ENCODE measurements around the gene FGFBP3. TPM values are rescaled to one million over a fixed set of nuclear protein-coding genes. Genes with fewer than 3 reads are reported as not detected.
A peak's percentile ranks its signal among the peaks of the same experiment; 100 is the strongest.
"Not testable (repeated sequence)": the region's sequence is repeated elsewhere in the genome, so short reads cannot be mapped to it uniquely, and the experiment has no call there.

FGFBP3 gene
- total and polyA plus RNA-seq, 7 experiments from 2014 or later = 1.1 to 7.7 (median 2.1) TPM

GRCh38 chr10:91907914-91908336 is 1.4 kb downstream of the FGFBP3 start:
- Mint-ChIP-seq H3K4me1 (peaks cover 18 to 34% (median 26%) of the 10 kb centered on the region in 7 donors), H3K9me3 (peaks cover 0 to 2% (median 0%) of the 10 kb centered on the region in 11 donors), H3K27ac (peak overlapping the region; percentile 65 to 92 (median 80)), H3K4me3 (peak overlapping the region; percentile 80 to 93 (median 87)), H3K27me3 (peaks cover 0 to 7% (median 0%) of the 10 kb centered on the region in 5 donors), H3K36me3 (peaks cover 0 to 4% (median 0%) of the 10 kb centered on the region in 5 donors)
- CTCF ChIA-PET = interaction anchor here (1.1 to 2.0 kb wide), 7 partner anchors 14 to 149 kb away, joined by 3 to 10 read pairs (median 6); partner anchors contain the start of genes BTAF1 and TNKS2
- no peaks in the 10 kb centered on the region for H3K36me3 ChIP-seq (ENCODE audit: control insufficient read depth in 2 of 3, insufficient read depth in 3 of 3, low read length in 3 of 3)
- POLR2A ChIA-PET = interaction anchor here (0.7 to 3.1 kb wide), 11 partner anchors 8 to 745 kb away, joined by 3 to 61 read pairs (median 4); partner anchors contain the start of genes BTAF1 and TNKS2
- H3K27ac ChIP-seq (ENCODE audit: low read depth, low read length) = peak overlapping the region; percentile 65
- no peaks in the 10 kb centered on the region for H3K9me3 ChIP-seq (ENCODE audit: control insufficient read depth in 2 of 3, low read length in 3 of 3)
- H3K4me3 ChIP-seq (ENCODE audit: low read length) = peak overlapping the region; percentile 77
- intact Hi-C loops (cut with micrococcal nuclease) = loop anchor here (1.0 to 5.0 kb wide), 13 partner anchors 15 to 1036 kb away; partner anchors contain the start of genes BTAF1 (in 2 of the 2), CPEB3 (in 1 of the 2), EXOC6 (in 1 of the 2) and HECTD2 (in 1 of the 2)
- H3K4me1 ChIP-seq (ENCODE audit: control insufficient read depth in 2 of 2, insufficient read depth in 2 of 2, low read length in 2 of 2) = peaks cover 0 to 10% of the 10 kb centered on the region in 2 donors
- no peak for ATAC-seq
- H3K27me3 ChIP-seq (ENCODE audit: control insufficient read depth in 2 of 2, insufficient read depth in 2 of 2, low read length in 2 of 2) = no peaks in the 10 kb centered on the region
- DNase-seq = no peak

GRCh38 chr10:91907033-91907594 is 2.2 kb downstream of the FGFBP3 start:
- Mint-ChIP-seq H3K27ac (peak overlapping the region in 8 of 9 donors; percentile 26 to 92 (median 69)), H3K4me1 (peaks cover 20 to 37% (median 28%) of the 10 kb centered on the region in 7 donors), H3K4me3 (peak overlapping the region; percentile 80 to 93 (median 87)), H3K36me3 (peaks cover 0 to 5% (median 0%) of the 10 kb centered on the region in 5 donors), H3K27me3 (peaks cover 0 to 3% (median 0%) of the 10 kb centered on the region in 5 donors), H3K9me3 (peaks cover 0 to 2% (median 0%) of the 10 kb centered on the region in 11 donors)
- Histone ChIP-seq H3K36me3 (ENCODE audit: control insufficient read depth in 2 of 3, insufficient read depth in 3 of 3, low read length in 3 of 3) (no peaks in the 10 kb centered on the region), H3K9me3 (ENCODE audit: control insufficient read depth in 2 of 3, low read length in 3 of 3) (no peaks in the 10 kb centered on the region), H3K4me1 (ENCODE audit: control insufficient read depth in 2 of 2, insufficient read depth in 2 of 2, low read length in 2 of 2) (peaks cover 0 to 16% of the 10 kb centered on the region in 2 donors), H3K27ac (ENCODE audit: low read depth, low read length) (peak overlapping the region; percentile 65), H3K27me3 (ENCODE audit: control insufficient read depth in 2 of 2, insufficient read depth in 2 of 2, low read length in 2 of 2) (no peaks in the 10 kb centered on the region), H3K4me3 (ENCODE audit: low read length) (peak overlapping the region; percentile 77)
- POLR2A ChIA-PET = interaction anchor here (0.6 to 3.1 kb wide), 4 partner anchors 14 to 149 kb away, joined by 4 to 61 read pairs (median 18); partner anchors contain the start of genes BTAF1 and TNKS2
- CTCF ChIA-PET = interaction anchor here (1.1 to 1.2 kb wide), 2 partner anchors 15 to 109 kb away, joined by 3 read pairs; partner anchors contain the start of gene TNKS2
- intact Hi-C loops (cut with micrococcal nuclease) = loop anchor here (5.0 kb wide), 6 partner anchors 385 to 1035 kb away; partner anchors contain the start of genes CPEB3 (in 1 of the 2), EXOC6 (in 1 of the 2), KIF11 (in 1 of the 2) and MARCHF5 (in 1 of the 2)
- DNase-seq (no peak), ATAC-seq (no peak)

- peaks cover 0 to 7% (median 2%) of the 10 kb centered on the region in 5 donors for H3K27me3 Mint-ChIP-seq
- no peaks in the 10 kb centered on the region for H3K27me3 ChIP-seq (ENCODE audit: control insufficient read depth in 2 of 2, insufficient read depth in 2 of 2, low read length in 2 of 2)
- DNase-seq (peak in 1 of 9 donors; percentile 15), ATAC-seq (peak; percentile 98)
- peaks cover 7 to 28% (median 12%) of the 10 kb centered on the region in 7 donors for H3K4me1 Mint-ChIP-seq
- H3K9me3 Mint-ChIP-seq = peaks cover 0 to 10% (median 0%) of the 10 kb centered on the region in 11 donors
- H3K36me3 Mint-ChIP-seq = peaks cover 0 to 5% (median 0%) of the 10 kb centered on the region in 5 donors
- no peak overlapping the region for H3K27ac ChIP-seq (ENCODE audit: low read depth, low read length)
- intact Hi-C loops (cut with micrococcal nuclease) = loop anchor here in 1 of 2 donors (1.0 kb wide), 1 partner anchor 15 kb away; no protein-coding TSS in a partner anchor
- no peak overlapping the region for H3K4me3 ChIP-seq (ENCODE audit: low read length)
- ChIA-PET POLR2A (no interaction called here), CTCF (no interaction called here)
- no peaks in the 10 kb centered on the region for H3K36me3 ChIP-seq (ENCODE audit: control insufficient read depth in 2 of 3, insufficient read depth in 3 of 3, low read length in 3 of 3)
- H3K9me3 ChIP-seq (ENCODE audit: control insufficient read depth in 2 of 3, low read length in 3 of 3) = no peaks in the 10 kb centered on the region
- H3K4me1 ChIP-seq (ENCODE audit: control insufficient read depth in 2 of 2, insufficient read depth in 2 of 2, low read length in 2 of 2) = peaks cover 0 to 14% of the 10 kb centered on the region in 2 donors
- H3K4me3 Mint-ChIP-seq = peak overlapping the region in 2 of 10 donors; percentile 14 to 42
- H3K27ac Mint-ChIP-seq = peak overlapping the region in 6 of 9 donors; percentile 39 to 90 (median 68)
Measured at GRCh38 chr10:91901784-91902677, 7.3 kb downstream of the FGFBP3 start.

GRCh38 chr10:91897421-91897820 is 11.9 kb downstream of the FGFBP3 start:
- peaks cover 0 to 15% (median 4%) of the 10 kb centered on the region in 7 donors for H3K4me1 Mint-ChIP-seq
- H3K9me3 Mint-ChIP-seq = peaks cover 0 to 10% (median 0%) of the 10 kb centered on the region in 11 donors
- no peak overlapping the region for H3K4me3 Mint-ChIP-seq
- no peak for DNase-seq
- ATAC-seq = no peak
- POLR2A ChIA-PET = interaction anchor here (0.9 kb wide), 1 partner anchor 12 kb away, joined by 4 read pairs; no protein-coding TSS in a partner anchor
- Histone ChIP-seq H3K27ac (ENCODE audit: low read depth, low read length) (no peak overlapping the region), H3K4me3 (ENCODE audit: low read length) (no peak overlapping the region), H3K9me3 (ENCODE audit: control insufficient read depth in 2 of 3, low read length in 3 of 3) (no peaks in the 10 kb centered on the region), H3K4me1 (ENCODE audit: control insufficient read depth in 2 of 2, insufficient read depth in 2 of 2, low read length in 2 of 2) (peaks cover 0 to 11% of the 10 kb centered on the region in 2 donors), H3K27me3 (ENCODE audit: control insufficient read depth in 2 of 2, insufficient read depth in 2 of 2, low read length in 2 of 2) (no peaks in the 10 kb centered on the region), H3K36me3 (ENCODE audit: control insufficient read depth in 2 of 3, insufficient read depth in 3 of 3, low read length in 3 of 3) (no peaks in the 10 kb centered on the region)
- CTCF ChIA-PET = no interaction called here
- no peak overlapping the region for H3K27ac Mint-ChIP-seq
- peaks cover 3 to 12% (median 6%) of the 10 kb centered on the region in 5 donors for H3K27me3 Mint-ChIP-seq
- peaks cover 0 to 2% (median 0%) of the 10 kb centered on the region in 5 donors for H3K36me3 Mint-ChIP-seq
- intact Hi-C loops (cut with micrococcal nuclease) = no loop called here

GRCh38 chr10:91896212-91896756 is 13.0 kb downstream of the FGFBP3 start:
- Mint-ChIP-seq H3K27me3 (peaks cover 5 to 12% (median 6%) of the 10 kb centered on the region in 5 donors), H3K4me3 (no peak overlapping the region), H3K36me3 (no peaks in the 10 kb centered on the region), H3K4me1 (peaks cover 0 to 3% (median 0%) of the 10 kb centered on the region in 7 donors), H3K9me3 (peaks cover 0 to 5% (median 0%) of the 10 kb centered on the region in 11 donors), H3K27ac (no peak overlapping the region)
- Histone ChIP-seq H3K27ac (ENCODE audit: low read depth, low read length) (no peak overlapping the region), H3K27me3 (ENCODE audit: control insufficient read depth in 2 of 2, insufficient read depth in 2 of 2, low read length in 2 of 2) (no peaks in the 10 kb centered on the region), H3K4me3 (ENCODE audit: low read length) (no peak overlapping the region), H3K4me1 (ENCODE audit: control insufficient read depth in 2 of 2, insufficient read depth in 2 of 2, low read length in 2 of 2) (peaks cover 0 to under 1% of the 10 kb centered on the region in 2 donors), H3K36me3 (ENCODE audit: control insufficient read depth in 2 of 3, insufficient read depth in 3 of 3, low read length in 3 of 3) (no peaks in the 10 kb centered on the region), H3K9me3 (ENCODE audit: control insufficient read depth in 2 of 3, low read length in 3 of 3) (no peaks in the 10 kb centered on the region)
- intact Hi-C loops (cut with micrococcal nuclease) = no loop called here
- ATAC-seq (no peak), DNase-seq (no peak)
- CTCF ChIA-PET = no interaction called here
- POLR2A ChIA-PET = no interaction called here

GRCh38 chr10:91894261-91894685 is 15.0 kb downstream of the FGFBP3 start:
- H3K9me3 ChIP-seq (ENCODE audit: control insufficient read depth in 2 of 3, low read length in 3 of 3); H3K4me3 Mint-ChIP-seq; H3K4me3 ChIP-seq (ENCODE audit: low read length); H3K27ac Mint-ChIP-seq; ATAC-seq; CTCF ChIA-PET; DNase-seq; H3K36me3 ChIP-seq (ENCODE audit: control insufficient read depth in 2 of 3, insufficient read depth in 3 of 3, low read length in 3 of 3); intact Hi-C loops (cut with micrococcal nuclease); H3K27ac ChIP-seq (ENCODE audit: low read depth, low read length); H3K9me3 Mint-ChIP-seq; H3K4me1 ChIP-seq (ENCODE audit: control insufficient read depth in 2 of 2, insufficient read depth in 2 of 2, low read length in 2 of 2); H3K4me1 Mint-ChIP-seq; H3K27me3 ChIP-seq (ENCODE audit: control insufficient read depth in 2 of 2, insufficient read depth in 2 of 2, low read length in 2 of 2); H3K36me3 Mint-ChIP-seq: not testable (repeated sequence)
- POLR2A ChIA-PET = interaction anchor here (0.6 to 0.8 kb wide), 2 partner anchors 131 to 518 kb away, joined by 3 read pairs; no protein-coding TSS in a partner anchor
- H3K27me3 Mint-ChIP-seq = peaks cover 10 to 25% (median 16%) of the 10 kb centered on the region in 5 donors
